Measurements from ENCODE around the gene UBE2D1.

UBE2D1 gene

DNA sequence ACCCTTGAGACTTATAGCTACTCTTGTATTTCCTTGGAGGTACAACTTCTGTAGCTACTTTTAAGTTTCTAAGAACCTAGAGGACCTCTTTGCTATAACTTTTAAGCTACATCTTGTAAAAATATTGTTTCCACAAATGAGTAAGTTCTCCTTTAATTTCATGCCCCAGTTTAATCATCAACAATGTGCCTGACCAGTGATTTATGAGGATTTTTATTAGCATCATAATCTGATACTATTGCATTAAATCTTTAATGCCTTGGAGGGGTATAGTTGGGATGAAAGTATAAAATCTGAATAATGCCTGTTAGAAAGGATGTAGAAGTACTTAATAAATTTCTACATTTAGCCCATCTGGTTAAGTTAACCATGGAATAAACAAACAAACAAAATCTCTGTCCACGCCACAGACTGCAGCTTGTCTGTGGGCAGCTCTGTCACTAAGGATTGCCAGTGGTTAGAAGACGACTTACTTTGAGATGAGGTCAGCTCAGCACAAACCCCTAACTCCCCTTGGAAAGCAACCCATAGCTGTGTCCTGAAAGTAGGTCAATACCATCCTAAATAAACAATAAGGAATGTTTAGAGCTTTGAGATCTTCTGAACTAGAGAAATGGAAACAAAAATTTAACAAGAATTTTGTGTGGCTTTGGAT is 18.3 kb downstream of the UBE2D1 start:
- H3K9me3 ChIP-seq, result no peaks in the 10 kb centered on the region
- H3K27me3 ChIP-seq, result no peaks in the 10 kb centered on the region
- H3K9ac ChIP-seq, result no peak overlapping the region
- no peak overlapping the region for H3K27ac ChIP-seq
- peaks cover 70% of the 10 kb centered on the region for H4K20me1 ChIP-seq
- TF ChIP-seq Cebpa-rat (IDR thresholded peaks at IDR 0.05), result no peak
- H3K4me3 ChIP-seq, result no peak overlapping the region
- H3K4me1 ChIP-seq, result peaks cover 15% of the 10 kb centered on the region; the same call in 1 of the 2 replicates
- no peaks in the 10 kb centered on the region for H3K36me3 ChIP-seq
- no peak overlapping the region for H3K4me2 ChIP-seq

DNA sequence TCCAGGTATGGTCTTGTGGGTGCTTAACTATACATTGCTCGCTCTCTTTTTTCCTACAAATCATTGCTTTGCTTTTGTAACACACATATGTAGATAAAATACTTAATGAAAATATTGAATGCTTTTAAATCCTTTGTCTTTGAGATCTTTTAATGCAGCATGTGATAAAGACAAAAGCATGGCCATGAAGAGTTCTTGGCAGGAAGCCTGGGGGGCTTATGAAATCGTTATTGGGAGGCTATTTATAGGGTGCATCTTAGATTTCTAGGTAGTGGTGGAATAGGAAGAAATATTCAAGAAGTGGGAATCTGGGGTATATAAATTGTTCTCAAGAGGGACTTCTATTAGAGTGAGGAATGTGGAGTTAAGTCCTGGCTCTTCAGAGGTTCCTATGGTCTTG is 21.9 kb downstream of the UBE2D1 start:
- no peak for TF ChIP-seq Cebpa-rat (IDR thresholded peaks at IDR 0.05)
- no peak overlapping the region for H3K4me3 ChIP-seq
- H3K36me3 ChIP-seq, result no peaks in the 10 kb centered on the region
- H3K27me3 ChIP-seq, result no peaks in the 10 kb centered on the region
- no peak overlapping the region for H3K4me2 ChIP-seq
- peaks cover 74% of the 10 kb centered on the region for H4K20me1 ChIP-seq
- peaks cover 10% of the 10 kb centered on the region; the same call in 1 of the 2 replicates for H3K4me1 ChIP-seq
- no peaks in the 10 kb centered on the region for H3K9me3 ChIP-seq
- no peak overlapping the region for H3K9ac ChIP-seq
- H3K27ac ChIP-seq, result no peak overlapping the region

DNA sequence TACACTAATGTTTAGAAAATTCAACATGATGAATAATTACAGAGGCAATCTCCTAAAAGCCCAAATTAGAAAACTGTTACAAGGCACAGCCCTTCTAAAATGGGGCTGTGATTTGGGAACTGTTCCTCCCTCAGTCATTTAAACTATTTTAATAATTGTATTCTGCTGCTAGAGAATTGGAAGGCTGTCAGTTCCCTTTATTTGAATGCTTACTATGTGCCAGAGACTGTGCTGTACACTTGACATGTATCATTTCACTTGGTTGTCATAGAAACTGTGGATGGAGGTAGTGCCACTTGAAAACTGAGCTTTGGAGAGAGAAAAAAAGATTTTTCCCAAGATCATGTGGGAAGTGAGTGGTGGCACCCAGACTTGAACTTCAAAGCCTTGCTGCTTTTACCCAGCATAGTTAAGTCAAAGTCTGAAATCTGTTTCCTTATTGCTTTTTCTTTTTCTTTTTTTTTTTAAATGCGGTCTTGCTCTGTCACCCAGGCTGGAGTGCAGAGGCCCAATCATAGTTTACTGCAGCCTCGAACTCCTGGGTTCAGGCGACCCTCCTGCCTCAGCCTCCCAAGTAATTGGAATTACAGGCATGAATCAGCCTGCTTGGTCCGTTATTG is 23.6 kb downstream of the UBE2D1 start:
- Histone ChIP-seq H3K27me3 (no peaks in the 10 kb centered on the region), H3K4me1 (peaks cover 10% of the 10 kb centered on the region; the same call in 1 of the 2 replicates), H3K9ac (no peak overlapping the region), H3K36me3 (no peaks in the 10 kb centered on the region), H3K27ac (no peak overlapping the region), H3K4me2 (no peak overlapping the region), H4K20me1 (peaks cover 65% of the 10 kb centered on the region), H3K4me3 (no peak overlapping the region), H3K9me3 (no peaks in the 10 kb centered on the region)
- TF ChIP-seq Cebpa-rat (IDR thresholded peaks at IDR 0.05), result no peak

DNA sequence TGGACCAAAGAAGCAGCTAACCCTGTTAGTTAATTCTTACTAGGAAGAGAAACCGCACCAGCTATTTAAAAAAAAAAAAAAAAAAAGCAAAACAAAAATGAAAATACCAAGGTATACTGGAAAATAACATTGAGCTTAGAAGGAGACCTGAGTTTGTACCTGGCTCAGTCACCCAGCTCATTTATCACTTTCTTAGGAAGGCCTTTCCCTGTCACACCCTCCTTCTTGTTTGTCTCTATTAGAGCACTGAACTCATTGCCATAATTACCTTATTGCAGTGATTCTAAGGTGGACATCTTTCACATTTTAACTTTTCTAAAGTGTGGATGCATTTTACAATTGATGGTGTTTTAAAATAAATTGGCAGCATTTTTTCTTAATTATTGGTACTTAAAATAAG is 24.1 kb downstream of the UBE2D1 start:
- Histone ChIP-seq H3K4me2 (no peak overlapping the region), H3K36me3 (peaks cover under 1% of the 10 kb centered on the region; the same call in 1 of the 2 replicates), H3K4me1 (peaks cover 10% of the 10 kb centered on the region; the same call in 1 of the 2 replicates), H3K9me3 (no peaks in the 10 kb centered on the region), H3K27ac (no peak overlapping the region), H3K27me3 (no peaks in the 10 kb centered on the region), H3K9ac (no peak overlapping the region), H4K20me1 (peaks cover 62% of the 10 kb centered on the region), H3K4me3 (no peak overlapping the region)
- TF ChIP-seq Cebpa-rat (IDR thresholded peaks at IDR 0.05), result no peak

DNA sequence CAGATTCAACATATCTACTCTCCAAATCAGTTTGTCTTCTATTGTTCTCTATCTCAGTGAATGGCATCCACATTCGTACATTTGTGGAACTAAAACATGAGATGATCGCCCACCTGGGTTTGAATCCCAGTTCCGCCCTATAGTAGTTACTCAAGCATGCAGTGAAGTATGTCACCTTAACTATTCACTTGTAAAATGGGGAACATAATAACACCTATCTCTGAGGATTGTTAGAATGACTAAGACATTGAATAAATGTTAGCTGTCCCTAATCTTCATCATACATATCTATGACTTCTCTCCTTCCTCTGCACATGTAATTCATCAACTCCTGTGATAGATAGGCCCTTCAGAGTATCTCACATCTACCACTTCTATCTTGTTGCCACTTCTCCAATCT is 24.7 kb downstream of the UBE2D1 start:
- H3K9ac ChIP-seq, result no peak overlapping the region
- peaks cover 10% of the 10 kb centered on the region; the same call in 1 of the 2 replicates for H3K4me1 ChIP-seq
- H3K27ac ChIP-seq, result no peak overlapping the region
- H3K36me3 ChIP-seq, result peaks cover 7% of the 10 kb centered on the region; the same call in 1 of the 2 replicates
- peaks cover 56% of the 10 kb centered on the region for H4K20me1 ChIP-seq
- H3K27me3 ChIP-seq, result no peaks in the 10 kb centered on the region
- no peaks in the 10 kb centered on the region for H3K9me3 ChIP-seq
- H3K4me3 ChIP-seq, result no peak overlapping the region
- no peak overlapping the region for H3K4me2 ChIP-seq
- TF ChIP-seq Cebpa-rat (IDR thresholded peaks at IDR 0.05), result no peak

DNA sequence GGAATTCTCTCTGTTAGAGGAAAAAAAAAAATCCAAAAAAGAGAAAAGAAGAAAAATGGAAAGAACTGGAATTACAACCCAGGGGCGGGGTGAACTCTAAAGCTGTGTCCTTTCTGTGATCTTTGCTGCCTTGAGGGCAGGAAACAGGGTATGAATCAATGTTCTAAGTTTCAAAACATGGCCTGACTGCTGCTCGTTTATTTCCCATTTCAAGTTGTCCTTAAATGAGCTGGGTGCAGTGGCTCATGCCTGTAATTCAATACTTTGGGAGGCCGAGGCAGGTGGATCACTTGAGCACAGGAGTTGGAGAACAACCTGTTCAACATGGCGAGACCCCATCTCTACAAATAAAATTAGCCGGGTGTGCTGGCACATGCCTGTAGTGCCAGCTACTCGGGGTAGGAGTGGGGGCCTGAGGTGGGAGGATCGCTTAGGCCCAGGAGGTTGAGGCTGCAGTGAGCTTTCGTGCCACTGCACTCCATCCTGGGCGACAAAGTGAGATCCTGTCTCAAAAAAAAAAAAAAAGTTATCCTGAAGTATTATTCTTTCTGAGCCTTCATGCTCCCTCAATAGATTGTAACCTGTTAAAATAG is 25.7 kb downstream of the UBE2D1 start:
- no peak overlapping the region for H3K9ac ChIP-seq
- H3K27me3 ChIP-seq, result no peaks in the 10 kb centered on the region
- peaks cover 17% of the 10 kb centered on the region for H3K36me3 ChIP-seq
- H4K20me1 ChIP-seq, result peaks cover 46% of the 10 kb centered on the region
- H3K4me3 ChIP-seq, result no peak overlapping the region
- no peak overlapping the region for H3K4me2 ChIP-seq
- no peaks in the 10 kb centered on the region for H3K9me3 ChIP-seq
- peaks cover 4% of the 10 kb centered on the region; the same call in 1 of the 2 replicates for H3K4me1 ChIP-seq
- H3K27ac ChIP-seq, result no peak overlapping the region
- TF ChIP-seq Cebpa-rat (IDR thresholded peaks at IDR 0.05), result no peak

DNA sequence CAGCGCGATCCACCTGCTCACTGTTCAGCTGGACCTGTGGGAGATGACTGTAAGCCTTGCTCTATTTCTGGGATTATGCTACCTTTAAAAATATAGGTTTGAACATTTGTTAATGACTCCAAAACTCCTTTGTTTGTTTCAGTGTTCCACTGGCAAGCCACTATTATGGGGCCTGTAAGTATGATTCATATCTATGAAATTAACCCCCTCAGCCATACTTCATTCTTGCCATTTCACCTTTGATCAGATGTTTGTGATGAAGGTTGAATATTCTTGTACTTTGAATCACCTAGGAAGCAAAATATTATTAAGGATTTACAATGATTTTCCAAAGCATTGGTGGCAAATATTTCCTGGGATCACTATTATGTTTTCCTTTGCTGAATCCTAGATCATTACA is 26.5 kb downstream of the UBE2D1 start:
- H3K27me3 ChIP-seq, result no peaks in the 10 kb centered on the region
- no peak overlapping the region for H3K4me2 ChIP-seq
- no peak overlapping the region for H3K9ac ChIP-seq
- peaks cover 4% of the 10 kb centered on the region; the same call in 1 of the 2 replicates for H3K4me1 ChIP-seq
- peaks cover 42% of the 10 kb centered on the region for H4K20me1 ChIP-seq
- no peak overlapping the region for H3K27ac ChIP-seq
- no peak for TF ChIP-seq Cebpa-rat (IDR thresholded peaks at IDR 0.05)
- no peaks in the 10 kb centered on the region for H3K9me3 ChIP-seq
- peaks cover 17% of the 10 kb centered on the region for H3K36me3 ChIP-seq
- H3K4me3 ChIP-seq, result no peak overlapping the region

DNA sequence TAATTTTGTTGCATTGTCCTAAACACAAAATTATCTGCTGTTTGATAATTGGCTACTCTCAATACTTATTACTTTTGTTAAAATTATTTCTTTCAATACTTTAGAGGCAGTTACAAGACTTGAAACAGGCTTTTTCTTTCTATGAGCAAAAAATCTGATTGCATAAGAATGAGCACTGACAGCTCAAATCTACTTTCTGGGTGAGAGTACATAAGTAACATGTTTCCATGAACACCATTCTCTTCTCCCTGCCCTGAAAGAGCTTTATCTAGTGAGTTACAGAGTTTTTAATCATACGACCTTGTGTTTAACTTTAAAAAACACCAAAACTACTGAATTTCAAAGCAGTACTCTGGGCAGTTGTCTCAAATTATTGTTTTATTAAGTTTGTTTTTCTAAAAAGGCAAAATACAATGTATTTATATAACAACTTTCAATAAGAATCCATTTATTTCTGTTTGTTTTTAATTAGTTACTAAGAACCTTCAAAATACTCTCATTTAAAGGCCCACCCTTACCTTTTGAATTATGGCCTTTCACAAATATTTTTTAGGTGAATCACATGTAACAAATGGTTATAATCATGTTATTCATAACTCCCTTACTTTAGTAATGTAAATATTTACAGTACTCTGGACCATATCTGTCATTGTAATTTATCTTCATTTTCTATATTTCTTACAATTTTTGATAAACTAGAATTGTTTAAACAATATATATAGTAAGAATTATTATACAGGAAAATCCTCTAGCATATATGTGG is 27.4 kb downstream of the UBE2D1 start:
- no peak overlapping the region for H3K27ac ChIP-seq
- no peaks in the 10 kb centered on the region for H3K9me3 ChIP-seq
- no peak overlapping the region for H3K9ac ChIP-seq
- no peak overlapping the region for H3K4me2 ChIP-seq
- H3K4me3 ChIP-seq, result no peak overlapping the region
- no peak for TF ChIP-seq Cebpa-rat (IDR thresholded peaks at IDR 0.05)
- peaks cover 34% of the 10 kb centered on the region for H4K20me1 ChIP-seq
- H3K27me3 ChIP-seq, result no peaks in the 10 kb centered on the region
- H3K36me3 ChIP-seq, result peaks cover 17% of the 10 kb centered on the region
- peaks cover 4% of the 10 kb centered on the region; the same call in 1 of the 2 replicates for H3K4me1 ChIP-seq

DNA sequence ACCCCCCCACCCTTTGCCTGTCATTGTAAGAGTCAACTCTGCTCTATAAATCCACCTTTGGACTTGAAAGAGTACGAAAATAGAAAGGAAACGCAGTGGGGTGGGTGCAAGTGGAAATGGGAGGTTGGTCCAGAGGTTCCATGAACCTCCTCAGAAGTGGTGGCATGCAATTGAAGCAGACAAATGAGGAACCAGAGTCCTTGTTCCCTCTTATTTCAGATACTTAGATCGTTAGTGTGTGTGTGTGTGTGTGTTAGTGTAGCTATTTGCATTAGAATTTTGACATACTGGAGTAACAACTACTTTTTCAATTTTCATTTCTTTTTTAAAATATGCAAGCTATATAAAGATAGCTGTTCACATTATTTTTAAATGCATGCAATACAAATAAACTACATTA is 32.3 kb downstream of the UBE2D1 start:
- Histone ChIP-seq H3K4me1 (no peaks in the 10 kb centered on the region), H3K36me3 (peaks cover 17% of the 10 kb centered on the region), H3K4me3 (no peak overlapping the region), H3K9ac (no peak overlapping the region), H3K27me3 (no peaks in the 10 kb centered on the region), H3K27ac (no peak overlapping the region), H3K9me3 (no peaks in the 10 kb centered on the region), H4K20me1 (no peaks in the 10 kb centered on the region), H3K4me2 (no peak overlapping the region)
- no peak for TF ChIP-seq Cebpa-rat (IDR thresholded peaks at IDR 0.05)

All from BLaER1 (cell line).